M059J (cell line): ENCODE results near the gene LBHD1. TPM values are rescaled to one million over a fixed set of nuclear protein-coding genes. Genes with fewer than 3 reads are reported as not detected.
A peak's percentile ranks its signal among the peaks of the same experiment; 100 is the strongest.
"Not testable (repeated sequence)": the region's sequence is repeated elsewhere in the genome, so short reads cannot be mapped to it uniquely, and the experiment has no call there.

ENCODE experiments used
- DNase-seq: peaks from one replicate; pipeline ENCODE4 v3.0.0-alpha.2; 2012; ENCODE audit warnings: low read depth
- total RNA-seq: library from RNA; depleted of rRNA; stranded (reverse); fragments of >200 nt; shearing (Covaris generic); gene quantifications from 2 replicates; pipeline ENCODE4 v1.2.3, GENCODE V29; 2014

The LBHD1 gene
- total RNA-seq, 1 experiment from 2014 or later: 6.1 TPM

- peak; percentile 72 for DNase-seq
Observed at GRCh38 chr11:62694455-62695167, 22.5 kb upstream of the LBHD1 start.

- not testable (repeated sequence) for DNase-seq
Observed at GRCh38 chr11:62693624-62694023, 21.6 kb upstream of the LBHD1 start.

DNA sequence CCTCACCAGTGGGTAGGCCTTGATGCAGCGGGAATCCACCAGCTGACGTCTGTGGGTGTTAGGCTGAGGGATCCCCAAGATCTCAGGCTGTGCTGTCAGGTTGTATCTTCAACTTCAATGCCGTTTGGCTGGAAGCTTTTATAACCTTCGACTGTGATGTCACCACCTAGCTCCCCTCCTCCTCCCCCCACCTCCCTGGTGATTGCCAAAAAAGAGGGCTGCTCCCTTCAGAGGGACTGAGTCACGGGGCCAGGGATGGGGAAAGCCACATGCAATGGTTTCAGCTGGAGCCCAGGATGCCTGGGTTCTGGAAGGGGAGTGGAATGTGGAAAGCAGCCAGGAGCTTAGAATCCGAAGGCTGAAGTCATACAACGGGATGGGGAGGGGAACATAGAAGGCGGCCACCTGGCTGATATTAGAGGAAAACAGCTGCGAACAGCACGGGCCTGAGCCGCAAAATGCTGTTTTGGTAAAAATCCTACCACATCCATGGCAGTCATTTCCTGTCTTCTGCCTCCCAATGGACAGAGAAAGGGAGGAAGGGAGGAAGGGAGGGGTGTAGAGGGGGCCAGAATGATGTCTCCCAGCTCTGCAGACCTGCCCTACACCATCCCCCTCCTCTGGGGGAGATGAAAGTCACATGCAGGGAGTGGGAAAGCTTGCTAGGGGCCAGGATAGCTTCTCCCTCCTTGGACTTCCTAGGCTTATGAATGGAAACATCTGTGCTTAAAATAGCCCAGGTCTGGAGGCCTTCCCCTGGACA lies 17.5 kb upstream of the LBHD1 start, which contains the start of gene LRRN4CL:
LRRN4CL (minus strand) TSS at position 110 of the 763 bp plus-strand sequence. CDS start 1,022 bp downstream, outside the sequence.
- DNase-seq: peak; percentile 90

GRCh38 chr11:62688491-62688890 lies 16.4 kb upstream of the LBHD1 start:
- DNase-seq: no peak

GRCh38 chr11:62687508-62688396 lies 15.7 kb upstream of the LBHD1 start:
- DNase-seq: no peak

DNA sequence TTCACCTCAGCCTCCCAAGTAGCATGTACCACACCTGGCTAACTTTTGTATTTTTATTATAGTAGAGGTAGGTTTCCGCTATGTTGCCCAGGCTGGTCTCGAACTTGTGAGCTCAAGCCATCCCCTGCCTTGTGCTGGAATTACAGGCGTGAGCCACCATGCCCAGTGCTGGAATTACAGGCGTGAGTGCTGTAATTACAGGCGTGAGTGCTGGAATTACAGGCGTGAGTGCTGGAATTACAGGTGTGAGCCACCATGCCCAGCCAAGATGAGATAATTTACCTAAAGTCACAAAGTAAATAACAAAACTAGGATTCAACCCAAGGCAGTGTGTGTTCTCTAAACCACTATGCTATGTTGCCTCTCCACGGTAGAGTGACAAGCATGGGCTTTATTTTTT lies 10.5 kb upstream of the LBHD1 start:
- DNase-seq: no peak

DNA sequence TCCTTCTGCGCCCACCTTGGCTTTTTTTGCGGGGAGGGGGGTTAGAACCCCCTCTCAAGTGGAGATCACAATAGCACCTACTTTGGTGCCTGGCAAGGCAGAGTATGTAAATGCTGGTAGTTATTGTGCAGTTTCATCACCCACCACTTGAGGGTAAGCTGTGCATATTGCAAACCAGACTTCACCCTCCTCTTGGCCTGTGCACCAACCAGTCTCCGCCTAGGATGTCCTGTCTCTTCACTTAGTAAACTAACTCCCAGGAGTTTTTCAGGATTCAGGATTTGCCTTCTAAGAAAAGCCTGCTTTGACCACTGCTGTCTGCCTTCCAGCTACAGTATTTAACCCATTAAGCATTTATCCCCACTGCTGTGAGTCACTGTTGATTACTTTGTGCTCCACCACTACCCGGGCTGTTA lies 8.8 kb upstream of the LBHD1 start:
- peak; percentile 85 for DNase-seq

DNA sequence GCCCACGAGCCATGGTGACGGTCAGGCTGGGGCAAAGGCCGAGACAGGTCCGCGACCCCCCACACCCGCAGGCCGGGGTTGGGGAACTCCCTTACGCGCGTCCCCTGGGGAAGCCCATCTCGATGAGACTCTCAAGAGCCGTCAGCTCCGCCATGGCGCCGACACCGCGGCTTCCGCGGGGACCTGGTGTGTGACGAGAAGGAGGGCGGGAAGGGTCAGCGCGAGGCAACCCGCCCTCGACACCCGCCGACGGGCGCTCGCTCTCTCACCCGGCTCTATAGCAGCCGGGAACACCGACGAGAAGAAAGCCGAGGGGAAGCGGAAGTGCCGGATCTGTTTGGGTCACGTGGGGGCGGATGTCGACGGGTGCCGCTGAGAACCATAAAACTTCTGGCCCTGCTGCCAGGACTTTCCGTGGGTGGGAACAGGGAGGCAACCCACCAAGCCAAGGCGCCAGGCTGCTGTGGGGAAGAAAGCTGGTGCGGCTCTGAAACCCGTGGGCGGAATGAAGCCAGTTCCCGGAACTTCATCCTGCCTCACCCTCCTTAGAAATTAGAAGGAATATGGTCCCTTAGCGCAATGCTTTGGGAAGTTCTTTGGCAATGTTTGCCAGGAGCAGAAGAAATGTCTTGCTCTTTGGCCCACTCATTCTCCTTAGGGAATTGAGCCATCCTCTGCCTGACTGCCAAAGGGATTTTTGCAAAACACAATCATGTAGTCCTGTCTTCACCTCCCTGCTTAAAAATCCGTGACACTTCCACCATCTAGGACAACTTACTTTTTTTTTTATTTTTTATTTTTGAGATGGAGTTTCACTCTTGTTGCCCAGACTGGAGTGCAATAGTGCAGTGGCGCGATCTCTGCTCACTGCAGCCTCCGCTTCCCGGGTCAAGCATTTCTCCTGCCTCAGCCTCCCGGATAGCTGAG lies 7.0 kb upstream of the LBHD1 start, which contains the start of gene UBXN1:
UBXN1 (minus strand) TSS at position 304 of the 927 bp plus-strand sequence; CDS start at position 154, 150 bp downstream.
- DNase-seq: peak; percentile 83

GRCh38 chr11:62678433-62678769 lies 6.3 kb upstream of the LBHD1 start:
- no peak for DNase-seq

DNA sequence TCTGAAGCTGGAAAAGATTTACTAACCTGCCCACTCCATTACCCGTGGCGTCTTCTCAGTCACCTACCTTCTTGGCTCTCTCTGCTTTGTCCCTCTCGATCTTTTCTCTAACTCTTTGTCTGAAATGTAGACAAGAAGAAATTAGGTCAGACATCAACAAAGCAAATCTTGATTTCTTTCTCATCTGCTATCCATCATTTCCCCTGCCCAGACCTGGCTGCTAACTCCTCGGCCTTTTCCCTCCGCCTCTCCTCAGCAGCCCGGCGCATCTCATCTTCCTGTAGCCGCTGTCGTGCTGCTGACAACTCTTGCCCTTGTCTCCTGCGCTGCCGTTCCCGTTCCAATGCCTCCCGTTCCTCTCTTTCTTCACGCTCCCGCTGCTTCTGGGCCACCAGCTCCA lies 5.6 kb upstream of the LBHD1 start:
- DNase-seq: no peak

GRCh38 chr11:62677156-62677555 lies 5.1 kb upstream of the LBHD1 start:
- DNase-seq: no peak

DNA sequence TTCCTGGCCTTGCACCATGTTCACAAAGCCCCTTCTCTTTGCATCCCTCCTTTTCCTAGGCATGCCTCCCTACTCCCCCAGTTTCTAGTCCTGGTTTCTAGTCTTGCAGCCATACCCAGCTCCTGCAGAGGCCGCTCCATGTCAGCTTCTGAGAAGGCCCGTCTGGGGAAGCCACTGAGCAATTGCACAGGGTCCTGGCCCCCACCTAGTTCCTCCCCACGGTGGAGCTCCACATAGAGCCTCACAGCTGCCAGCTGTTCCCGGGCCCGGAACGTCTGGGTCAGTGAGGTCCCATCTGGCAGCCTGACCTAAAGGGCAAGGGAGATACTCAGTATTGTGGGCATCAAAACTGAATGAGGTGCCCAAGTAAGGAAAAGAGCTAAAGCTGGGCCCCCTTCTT lies 4.6 kb upstream of the LBHD1 start:
- DNase-seq: no peak

GRCh38 chr11:62675415-62675814 lies 3.3 kb upstream of the LBHD1 start:
- not testable (repeated sequence) for DNase-seq

- no peak for DNase-seq
Observed at GRCh38 chr11:62673196-62673525, 1.1 kb upstream of the LBHD1 start.

DNA sequence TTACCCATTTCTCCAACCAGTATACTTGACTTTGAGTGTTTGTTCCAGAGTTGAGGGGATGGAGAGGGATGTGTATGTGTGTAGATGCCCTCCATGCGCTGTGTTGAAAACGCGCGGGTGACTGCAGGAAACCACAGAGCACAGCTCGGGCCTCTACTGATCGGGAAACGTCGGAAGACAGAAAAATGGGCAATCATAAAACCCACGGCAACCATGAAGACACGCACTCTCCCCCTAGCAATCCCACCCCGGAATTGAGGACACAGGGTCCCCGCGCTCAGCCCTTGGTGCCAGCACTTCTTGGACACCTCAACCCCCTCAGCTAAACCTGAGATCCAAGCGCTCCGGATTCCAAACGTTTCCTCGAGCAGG lies 845 bp downstream of the LBHD1 start:
- no peak for DNase-seq

DNA sequence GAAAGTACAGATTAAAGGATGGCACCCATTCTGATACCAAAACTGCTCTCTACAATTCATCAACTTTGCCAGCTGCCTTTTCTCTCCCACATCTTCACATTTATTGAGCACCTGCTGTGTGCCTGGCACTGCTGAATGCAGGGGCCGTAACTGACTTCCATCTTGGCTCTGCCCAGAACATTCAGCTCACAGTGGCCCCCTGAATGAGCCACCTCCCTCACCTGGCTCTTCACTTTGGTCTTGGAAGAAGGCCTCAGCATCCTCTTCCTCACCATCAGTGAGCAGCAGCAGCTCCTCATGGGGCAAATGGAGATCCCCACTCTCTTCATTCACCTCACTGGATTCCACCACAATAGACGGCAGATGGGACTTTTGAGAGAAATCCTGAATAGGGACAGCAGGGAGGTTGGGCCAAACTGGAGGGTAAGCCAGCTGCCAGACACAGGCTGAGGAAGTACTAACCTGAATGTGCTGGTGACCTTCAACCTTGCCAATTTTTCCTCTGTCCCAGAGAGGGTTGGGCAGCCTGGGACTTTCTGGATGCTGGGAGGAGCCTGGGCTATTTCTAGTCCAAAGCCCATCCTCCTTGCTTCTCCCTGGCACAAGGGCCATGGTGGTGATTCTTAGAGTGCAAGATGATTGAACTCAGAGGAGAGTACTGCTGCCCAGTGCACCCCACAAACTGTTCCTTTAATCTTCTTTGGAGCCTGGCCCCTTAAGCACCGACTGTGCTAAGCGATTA lies 2.5 kb downstream of the LBHD1 start:
- peak; percentile 32 for DNase-seq

GRCh38 chr11:62667460-62667859 lies 4.6 kb downstream of the LBHD1 start:
- no peak for DNase-seq

DNA sequence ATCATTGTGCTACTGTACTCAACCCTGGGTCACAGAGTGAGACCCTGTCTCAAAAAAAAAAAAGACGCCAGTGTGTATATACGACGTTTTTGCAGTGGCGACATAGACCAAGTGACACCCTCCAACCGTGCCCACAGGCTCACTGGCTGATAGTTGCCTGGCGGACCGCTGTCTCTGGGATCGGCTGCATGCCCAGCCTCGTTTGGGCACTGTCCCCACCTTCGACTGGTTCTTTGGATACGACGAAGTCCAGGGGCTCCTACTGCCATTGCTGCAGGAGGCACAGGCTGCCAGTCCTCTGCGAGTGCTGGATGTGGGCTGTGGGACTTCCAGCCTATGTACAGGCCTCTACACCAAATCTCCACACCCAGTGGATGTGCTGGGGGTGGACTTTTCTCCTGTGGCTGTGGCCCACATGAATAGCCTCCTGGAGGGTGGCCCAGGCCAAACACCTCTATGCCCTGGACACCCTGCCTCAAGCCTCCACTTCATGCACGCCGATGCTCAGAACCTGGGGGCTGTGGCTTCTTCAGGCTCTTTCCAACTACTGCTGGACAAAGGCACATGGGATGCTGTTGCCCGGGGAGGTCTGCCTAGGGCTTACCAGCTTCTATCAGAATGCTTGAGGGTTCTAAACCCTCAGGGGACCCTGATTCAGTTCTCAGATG lies 5.7 kb downstream of the LBHD1 start:
- no peak for DNase-seq

GRCh38 chr11:62665599-62666258 lies 6.3 kb downstream of the LBHD1 start:
- no peak for DNase-seq
